GM18858 (cell line): Measurements from ENCODE around the gene PAAF1.

ENCODE experiments used
- ATAC-seq: cut with Tn5 transposase; IDR thresholded peaks from one replicate; pipeline ENCODE4 v1.9.1; 2021; ENCODE audit not compliant: unreplicated experiment

Gene PAAF1

DNA sequence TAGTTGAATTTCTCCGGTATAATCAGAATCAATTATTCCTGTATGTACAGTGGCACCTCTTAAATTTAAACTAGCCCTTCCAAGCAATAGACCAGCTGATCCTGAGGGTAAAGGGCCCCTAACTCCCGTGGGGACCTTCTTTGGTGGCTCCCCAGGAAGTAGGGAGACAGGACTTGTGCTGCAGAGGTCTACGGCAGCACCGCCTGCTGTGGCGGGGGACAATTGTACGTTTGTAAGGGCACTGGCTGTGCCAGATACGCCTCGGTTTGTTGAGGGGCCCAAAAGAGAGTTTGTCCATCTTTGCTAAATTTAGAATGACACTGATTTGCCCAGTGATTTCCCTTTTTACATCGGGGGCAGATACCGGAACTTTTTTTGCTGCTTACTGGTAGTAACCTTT lies 68.1 kb downstream of the PAAF1 start:
- ATAC-seq: no peak

DNA sequence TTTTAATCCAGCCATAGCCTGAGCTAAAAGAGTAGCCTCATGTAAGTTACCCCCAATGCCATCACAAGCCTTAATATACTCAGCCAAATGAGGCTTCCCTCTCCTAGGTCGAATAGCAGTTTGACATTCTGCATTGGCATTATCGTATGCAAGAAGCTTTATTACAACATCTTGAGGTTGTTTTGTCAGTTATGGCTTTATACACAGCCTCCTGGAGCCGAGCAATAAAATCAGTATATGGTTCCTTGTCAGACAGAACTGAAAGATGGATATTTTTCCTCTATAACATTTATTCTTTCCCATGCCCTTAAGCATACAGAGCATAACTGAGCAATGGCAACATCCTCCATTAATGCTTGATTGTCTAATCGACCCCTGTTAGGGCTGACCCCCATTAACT lies 68.6 kb downstream of the PAAF1 start:
- ATAC-seq: no peak

DNA sequence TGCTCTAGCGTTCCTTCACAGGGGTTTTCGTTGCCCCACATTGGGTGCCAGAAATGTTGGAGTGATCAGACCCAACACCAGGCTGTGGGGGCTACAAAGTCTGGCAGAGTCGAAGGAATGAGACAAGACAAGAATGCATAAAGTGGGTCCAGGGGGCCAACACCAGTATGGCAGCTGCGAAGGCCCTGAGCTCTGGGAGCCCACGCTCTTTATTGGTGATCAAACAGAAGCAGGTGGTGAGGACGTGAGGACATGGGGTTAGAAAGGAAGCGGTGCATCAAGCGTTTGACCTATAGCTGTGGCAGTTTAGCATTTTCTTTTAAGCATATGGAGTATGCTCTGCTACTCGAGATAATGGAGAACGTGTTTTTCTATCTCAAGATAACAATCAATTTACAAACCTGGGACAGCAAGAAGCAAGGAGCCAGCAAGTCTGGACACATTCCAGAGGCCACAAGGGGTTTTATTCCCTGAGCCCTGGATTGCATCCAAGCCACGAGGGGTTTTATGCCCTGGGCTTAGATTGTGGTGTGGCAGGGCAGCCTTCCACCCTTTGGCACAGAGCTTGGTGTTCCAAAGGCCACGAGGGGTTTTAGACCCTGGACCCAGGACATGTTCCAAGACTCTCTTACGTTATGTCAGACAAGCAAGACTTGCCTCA lies 70.1 kb downstream of the PAAF1 start:
- no peak for ATAC-seq

DNA sequence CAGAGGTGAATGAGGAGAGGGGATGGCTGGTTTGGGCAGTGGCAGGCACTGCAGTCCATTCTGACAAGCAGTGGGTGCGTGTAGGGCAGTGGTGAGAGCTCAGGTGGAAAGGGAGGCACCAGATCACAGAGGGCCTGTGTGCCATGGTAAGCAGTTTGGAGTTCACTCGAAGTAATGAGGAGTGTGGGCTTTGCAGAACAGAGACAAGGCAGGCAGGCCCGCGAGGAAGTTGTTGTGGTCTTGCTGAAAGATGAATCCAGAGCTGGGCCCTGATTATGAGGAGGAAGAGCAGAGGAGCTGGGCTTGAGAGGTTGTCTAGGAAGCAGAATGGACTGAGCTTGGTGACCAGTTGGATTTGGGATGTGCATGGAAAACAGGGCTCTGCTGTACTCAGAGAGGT lies 72.4 kb downstream of the PAAF1 start:
- no peak for ATAC-seq

DNA sequence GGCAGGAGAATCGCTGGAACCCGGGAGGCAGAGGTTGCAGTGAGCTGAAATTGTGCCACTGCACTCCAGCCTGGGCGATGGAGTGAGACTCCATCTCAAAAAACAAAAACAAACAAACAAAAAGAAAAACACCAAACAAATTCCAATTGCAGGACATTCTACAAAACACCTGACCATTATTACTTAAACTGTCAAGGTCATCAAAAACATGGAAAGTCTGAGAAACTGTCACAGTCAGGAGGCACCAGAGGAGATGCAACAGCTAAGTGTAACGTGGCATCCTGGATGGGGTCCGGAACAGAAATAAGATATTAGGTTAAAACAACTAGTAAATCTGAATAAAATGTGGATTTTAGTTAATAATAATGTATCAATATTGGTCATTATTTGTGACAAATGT lies 73.1 kb downstream of the PAAF1 start:
- no peak for ATAC-seq

GRCh38 chr11:73950869-73951710 lies 74.3 kb downstream of the PAAF1 start, which contains the start of gene DNAJB13:
DNAJB13 (plus strand) TSS chr11:73951026; CDS start chr11:73951070, 44 bp downstream.
- ATAC-seq: peak; percentile 71

DNA sequence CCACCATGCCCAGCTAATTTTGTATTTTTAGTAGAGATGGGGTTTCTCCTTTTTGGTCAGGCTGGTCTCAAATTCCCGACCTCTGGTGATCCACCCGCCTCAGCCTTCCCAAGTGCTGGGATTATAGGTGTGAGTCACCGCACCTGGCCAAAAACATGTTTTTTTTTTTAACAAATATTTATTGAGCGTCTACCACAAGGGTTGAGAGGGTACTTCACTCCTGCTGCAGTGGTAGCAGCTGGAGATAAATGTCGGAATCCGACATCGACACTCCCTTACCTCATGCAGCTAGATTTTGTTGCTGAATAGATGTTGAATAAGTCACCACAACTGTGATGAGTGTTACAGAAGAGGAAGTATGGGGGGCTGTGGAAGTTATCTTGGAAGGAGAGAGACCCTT lies 75.0 kb downstream of the PAAF1 start:
- ATAC-seq: no peak

DNA sequence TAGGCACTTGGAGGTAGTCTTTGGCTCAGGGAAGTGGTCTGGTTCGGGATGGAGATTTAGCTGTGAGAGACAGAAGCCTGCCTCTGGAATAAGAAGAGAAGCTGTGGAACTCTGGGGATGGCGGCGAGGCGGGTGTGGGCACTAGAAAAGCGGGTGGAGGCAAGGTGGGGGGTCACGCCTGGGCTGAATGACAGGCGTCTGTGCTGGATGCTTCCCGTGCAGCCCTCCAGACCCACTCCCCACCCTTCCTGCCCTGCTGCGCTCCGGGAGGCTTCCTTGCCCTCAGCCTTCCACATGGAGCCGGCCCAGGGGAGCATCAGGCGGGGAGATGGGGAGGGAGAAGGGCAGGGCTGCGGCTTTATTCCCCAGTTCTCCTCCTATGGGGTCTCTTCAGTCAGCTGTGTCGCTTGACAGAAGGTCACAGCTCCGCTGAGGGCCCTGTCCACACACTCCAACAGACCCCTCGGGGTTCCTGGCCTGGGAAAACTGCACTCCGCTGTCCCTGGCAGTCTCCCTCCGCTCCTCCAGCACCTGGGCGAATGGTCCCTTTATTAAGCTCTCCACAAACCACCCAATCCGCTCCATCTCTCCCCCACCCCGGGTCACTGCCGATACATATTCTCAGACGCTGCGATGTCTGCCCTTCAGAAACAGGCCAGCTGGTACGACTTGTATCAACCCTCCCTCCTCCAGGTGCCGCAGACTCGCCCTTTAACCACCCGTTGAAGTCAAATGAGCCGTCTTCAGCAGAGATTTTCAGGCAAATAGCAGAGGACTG lies 80.3 kb downstream of the PAAF1 start:
- ATAC-seq: no peak

- ATAC-seq: no peak
Measured at GRCh38 chr11:73957654-73958361, 81.0 kb downstream of the PAAF1 start.

DNA sequence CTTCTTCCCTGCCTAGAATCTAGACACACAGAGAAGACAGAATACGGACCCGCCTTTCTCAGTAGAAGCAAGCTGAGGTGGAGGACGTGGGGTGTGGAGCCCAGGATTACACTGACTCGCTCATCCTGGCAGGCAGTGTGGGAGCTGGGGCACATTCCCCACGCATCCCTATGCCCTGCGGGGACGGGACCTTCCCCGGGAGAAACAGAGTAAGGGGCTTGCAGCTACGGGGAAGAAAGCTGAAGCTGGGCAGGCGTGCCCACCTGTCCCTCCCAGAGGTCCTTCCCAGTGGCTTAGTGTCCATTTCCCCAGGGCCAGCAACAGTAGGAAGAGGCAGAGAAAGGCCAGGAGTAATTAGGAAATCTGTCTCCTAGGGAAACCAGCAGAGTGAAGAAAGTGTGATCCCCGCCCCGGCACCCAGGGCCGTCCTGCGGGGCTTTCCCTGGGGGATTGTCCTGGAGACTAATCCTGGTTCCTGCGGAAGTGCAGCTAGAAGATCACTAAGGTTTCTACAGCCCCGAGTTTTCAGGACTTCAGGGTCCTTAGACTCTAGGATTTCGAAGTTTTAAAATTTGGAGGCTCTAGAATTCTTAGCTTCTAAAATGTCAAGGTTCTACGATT lies 81.8 kb downstream of the PAAF1 start:
- no peak for ATAC-seq

GRCh38 chr11:73961321-73961720 lies 84.5 kb downstream of the PAAF1 start:
- no peak for ATAC-seq

DNA sequence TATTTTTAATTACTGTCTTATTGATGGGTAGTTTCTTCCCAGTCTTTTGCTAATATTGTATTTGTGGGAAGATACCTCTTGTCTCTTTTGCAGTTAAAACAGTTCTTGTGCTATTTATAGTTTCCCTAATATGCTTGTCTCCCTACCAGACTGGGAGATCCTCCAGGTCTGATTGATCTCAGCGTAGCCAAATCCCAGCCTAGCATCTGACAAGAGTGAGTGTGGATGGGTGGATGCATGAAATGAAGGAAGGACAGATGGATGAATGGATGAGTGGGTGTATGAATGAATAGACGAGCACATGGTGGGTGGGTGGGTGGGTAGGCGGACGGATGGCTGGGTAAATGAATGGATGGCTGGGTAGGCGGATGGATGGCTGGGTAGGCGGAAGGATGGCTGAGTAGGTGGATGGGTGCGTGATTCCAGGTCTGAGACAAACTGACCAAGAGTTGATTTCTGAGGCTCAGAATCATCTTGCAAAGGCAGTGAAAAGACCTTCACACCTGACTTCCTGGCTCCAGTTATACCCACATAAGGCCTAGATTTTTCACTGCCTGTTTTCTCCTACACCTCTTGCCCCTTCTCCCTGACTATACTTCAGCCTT lies 85.4 kb downstream of the PAAF1 start:
- no peak for ATAC-seq

GRCh38 chr11:73963861-73964260 lies 87.1 kb downstream of the PAAF1 start:
- ATAC-seq: no peak

DNA sequence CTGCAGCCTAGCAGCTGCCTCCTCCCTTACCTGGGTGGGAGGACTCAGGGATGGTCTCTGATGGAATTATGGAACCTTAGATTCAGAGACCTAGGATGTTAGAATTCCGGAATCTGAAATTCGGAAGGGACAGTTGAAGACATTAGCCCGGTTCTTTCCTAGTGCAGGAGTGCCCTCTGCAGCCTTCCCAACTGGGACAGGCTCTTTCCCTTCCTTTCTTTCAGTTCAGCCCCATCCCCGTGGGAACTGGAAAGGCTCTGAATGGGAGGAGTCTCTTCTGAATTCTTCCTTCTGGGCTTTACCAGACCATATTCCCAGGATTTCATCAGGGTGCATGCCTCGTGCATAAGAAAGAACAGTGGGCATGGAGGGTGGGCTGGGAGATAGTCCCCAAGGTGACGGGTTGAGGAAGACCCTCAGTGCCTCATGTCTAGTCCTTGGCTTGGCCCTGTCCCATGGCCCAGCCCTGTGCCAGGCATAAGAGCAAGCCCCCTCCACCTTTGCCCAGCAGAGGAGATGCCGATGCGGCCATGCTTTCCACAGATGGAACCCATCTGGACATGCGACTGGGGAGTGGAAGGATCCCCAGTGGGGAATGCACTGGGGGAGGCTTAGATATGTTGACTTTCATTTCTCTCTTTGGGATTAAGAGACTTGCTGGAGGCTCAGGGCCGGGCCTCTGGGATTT lies 88.4 kb downstream of the PAAF1 start:
- no peak for ATAC-seq

- no peak for ATAC-seq
Measured at GRCh38 chr11:73965764-73966121, 88.9 kb downstream of the PAAF1 start.

- ATAC-seq: no peak
Measured at GRCh38 chr11:73968356-73968966, 91.7 kb downstream of the PAAF1 start.

GRCh38 chr11:73969091-73969490 lies 92.3 kb downstream of the PAAF1 start:
- no peak for ATAC-seq

GRCh38 chr11:73969991-73970800 lies 93.4 kb downstream of the PAAF1 start:
- ATAC-seq: no peak
